HL-60/S4 treated with phorbol 12-myristate 13-acetate at 8.2 ng/mL for 4 days and 3 days (cell line): ENCODE results near the gene FBXO34.
"Not testable (repeated sequence)": the region's sequence is repeated elsewhere in the genome, so short reads cannot be mapped to it uniquely, and the experiment has no call there.

Source experiments
- in situ Hi-C: fragments of 300-500 bp; cut with MboI; formaldehyde crosslinking; loops from 2 replicates; pipeline ENCODE4 v1.15.0; 2022; ENCODE audit warnings: low sequenced_read_pairs

Gene FBXO34

GRCh38 chr14:55381040-55381439, 109.8 kb downstream of the FBXO34 start:
- in situ Hi-C loops: no loop called here

- in situ Hi-C loops: no loop called here
Measured at GRCh38 chr14:55381561-55381960, 110.3 kb downstream of the FBXO34 start.

GRCh38 chr14:55382483-55382882, 111.3 kb downstream of the FBXO34 start:
- in situ Hi-C loops: no loop called here

GRCh38 chr14:55383056-55383466, 111.8 kb downstream of the FBXO34 start:
- in situ Hi-C loops: not testable (repeated sequence)

GRCh38 chr14:55383541-55384140, 112.4 kb downstream of the FBXO34 start:
- in situ Hi-C loops: no loop called here

- in situ Hi-C loops: no loop called here
Measured at GRCh38 chr14:55384536-55384935, 113.3 kb downstream of the FBXO34 start.

GRCh38 chr14:55386037-55386808, 115.0 kb downstream of the FBXO34 start:
- in situ Hi-C loops: no loop called here

- in situ Hi-C loops: no loop called here
Measured at GRCh38 chr14:55387121-55387520, 115.9 kb downstream of the FBXO34 start.

- in situ Hi-C loops: no loop called here
Measured at GRCh38 chr14:55388160-55388559, 116.9 kb downstream of the FBXO34 start.

GRCh38 chr14:55389330-55389729, 118.1 kb downstream of the FBXO34 start:
- in situ Hi-C loops: no loop called here

- in situ Hi-C loops: no loop called here
Measured at GRCh38 chr14:55398679-55399078, 127.5 kb downstream of the FBXO34 start.

GRCh38 chr14:55399183-55399582, 128.0 kb downstream of the FBXO34 start:
- in situ Hi-C loops: no loop called here

- in situ Hi-C loops: no loop called here
Measured at GRCh38 chr14:55399852-55400251, 128.6 kb downstream of the FBXO34 start.

- in situ Hi-C loops: no loop called here
Measured at GRCh38 chr14:55401751-55402150, 130.5 kb downstream of the FBXO34 start.
